IMR-90 (cell line): ENCODE results near the gene HSD3B1. TPM values are rescaled to one million over a fixed set of nuclear protein-coding genes. Genes with fewer than 3 reads are reported as not detected.

Experiments used
- ATAC-seq: fragments of 200-7000 bp; cut with Tn5 transposase; 2 replicates; pipeline ENCODE4 v1.9.1; 2020; ENCODE audit warnings: low read depth, mild to moderate bottlenecking, moderate library complexity
- BruUV-seq: library from RNA; stranded (reverse); fragments of 400-500 nt; replicated peaks from 2 replicates; lab custom pipeline; 2021; lab: Mats Ljungman, UMichigan
- CTCF ChIA-PET: fragments of 300-600 bp; formaldehyde crosslinking; extraction: SDS; loops from one replicate; lab custom pipeline; 2021; ENCODE audit warnings: antibody characterized with exemption; lab: Yijun Ruan, JAX
- POLR2A ChIA-PET: fragments of 300-600 bp; sonication (Branson Sonifier 250); formaldehyde crosslinking; loops from one replicate; lab custom pipeline; 2022; ENCODE audit warnings: antibody characterized with exemption; ENCODE audit not compliant: unreplicated experiment; lab: Charles Lee
- DNase-seq: peaks from one replicate; pipeline ENCODE4 v3.0.0; 2013
- H2AFZ ChIP-seq: replicated peaks from 2 replicates; pipeline ENCODE3; 2013; ENCODE audit warnings: low read length, mild to moderate bottlenecking; ENCODE audit not compliant: poor library complexity
- H2AK5ac ChIP-seq: 2 replicates; pipeline ENCODE4 v1.6.1; 2013; ENCODE audit warnings: low read depth, low read length, inconsistent platforms
- H2AK9ac ChIP-seq: replicated peaks from 2 replicates; pipeline ENCODE3; 2013; ENCODE audit warnings: mild to moderate bottlenecking, low read depth, low read length, moderate library complexity; ENCODE audit not compliant: poor library complexity
- H2BK120ac ChIP-seq: 2 replicates; pipeline ENCODE4 v1.6.1; 2013; ENCODE audit warnings: low read depth, low read length, inconsistent platforms
- H2BK15ac ChIP-seq: 3 replicates; pipeline ENCODE4 v1.6.1; 2013; ENCODE audit warnings: low read depth, low read length, inconsistent platforms
- H2BK20ac ChIP-seq: 2 replicates; pipeline ENCODE4 v1.6.1; 2013; ENCODE audit warnings: low read depth, mild to moderate bottlenecking, inconsistent platforms, low read length, moderate library complexity
- H2BK5ac ChIP-seq: 2 replicates; pipeline ENCODE4 v1.6.1; 2013; ENCODE audit warnings: mild to moderate bottlenecking, low read depth, low read length, inconsistent platforms; ENCODE audit not compliant: poor library complexity, severe bottlenecking
- H3K14ac ChIP-seq: replicated peaks from 2 replicates; pipeline ENCODE4 v1.6.1; 2013; ENCODE audit warnings: low read depth, low read length, inconsistent platforms
- H3K18ac ChIP-seq: 2 replicates; pipeline ENCODE4 v1.6.1; 2013; ENCODE audit warnings: low read depth, low read length, control low read depth
- H3K23ac ChIP-seq: 2 replicates; pipeline ENCODE4 v1.6.1; 2013; ENCODE audit warnings: low read depth, low read length, inconsistent platforms
- H3K27ac ChIP-seq: 2 replicates; pipeline ENCODE4 v1.5.1; 2013; ENCODE audit warnings: mild to moderate bottlenecking, control low read depth, low read length; ENCODE audit not compliant: insufficient read depth
- H3K27me3 ChIP-seq: 2 replicates; pipeline ENCODE4 v1.6.1; 2013; ENCODE audit warnings: low read length; ENCODE audit not compliant: control insufficient read depth, insufficient read depth
- H3K36me3 ChIP-seq: 2 replicates; pipeline ENCODE4 v1.6.1; 2013; ENCODE audit warnings: low read length, mixed read lengths; ENCODE audit not compliant: control insufficient read depth, insufficient read depth
- H3K4ac ChIP-seq: 2 replicates; pipeline ENCODE4 v1.6.1; 2013; ENCODE audit warnings: low read depth, low read length, inconsistent platforms
- H3K4me1 ChIP-seq: 2 replicates; pipeline ENCODE4 v1.6.1; 2013; ENCODE audit warnings: low read length, mixed read lengths; ENCODE audit not compliant: control insufficient read depth, insufficient read depth
- H3K4me2 ChIP-seq: 2 replicates; pipeline ENCODE4 v1.6.1; 2013; ENCODE audit warnings: low read depth, mild to moderate bottlenecking, control low read depth, low read length, moderate library complexity
- H3K4me3 ChIP-seq: 2 replicates; pipeline ENCODE4 v1.5.1; 2013; ENCODE audit warnings: low read depth, mild to moderate bottlenecking, control low read depth, low read length, moderate library complexity; ENCODE audit not compliant: insufficient read depth
- H3K56ac ChIP-seq: 2 replicates; pipeline ENCODE4 v1.6.1; 2013; ENCODE audit warnings: low read length, inconsistent platforms; ENCODE audit not compliant: insufficient read depth; ENCODE audit errors: extremely low read depth
- H3K79me1 ChIP-seq, 2 experiments: 2 replicates each; pipeline ENCODE4 v1.6.1; 2013; ENCODE audit warnings: low read length in 2 of 2, inconsistent platforms in 1 of 2, low read depth in 1 of 2
- H3K9ac ChIP-seq: 2 replicates; pipeline ENCODE4 v1.6.1; 2013; ENCODE audit warnings: low read depth, low read length, control low read depth
- H3K9me1 ChIP-seq: 2 replicates; pipeline ENCODE4 v1.6.1; 2013; ENCODE audit warnings: low read length, inconsistent platforms; ENCODE audit not compliant: insufficient read depth
- H3K9me3 ChIP-seq: 2 replicates; pipeline ENCODE4 v1.6.1; 2013; ENCODE audit warnings: low read length; ENCODE audit not compliant: control insufficient read depth, insufficient read depth
- H4K20me1 ChIP-seq: 2 replicates; pipeline ENCODE4 v1.6.1; 2013; ENCODE audit warnings: low read length, inconsistent platforms; ENCODE audit not compliant: insufficient read depth
- H4K5ac ChIP-seq: 2 replicates; pipeline ENCODE4 v1.6.1; 2013; ENCODE audit warnings: mild to moderate bottlenecking, low read depth, low read length, control low read depth
- H4K8ac ChIP-seq, 2 experiments: 2 replicates each; pipeline ENCODE4 v1.6.1; 2013; ENCODE audit warnings: low read depth in 2 of 2, low read length in 2 of 2, control low read depth in 1 of 2, inconsistent platforms in 1 of 2
- H4K91ac ChIP-seq: 2 replicates; pipeline ENCODE4 v1.6.1; 2013; ENCODE audit warnings: low read depth, low read length, inconsistent platforms; ENCODE audit not compliant: insufficient read depth
- BHLHE40 ChIP-seq: fragments of 150-350 bp; IDR thresholded peaks from 2 replicates; pipeline ENCODE4 v1.6.1; 2016; ENCODE audit warnings: mild to moderate bottlenecking, low read depth, low read length
- CHD1 ChIP-seq: IDR thresholded peaks from 2 replicates; pipeline ENCODE4 v1.6.1; 2012; ENCODE audit warnings: low read depth, low read length, improper control_type of control experiment
- FOS ChIP-seq: fragments of 150-350 bp; IDR thresholded peaks from 2 replicates; pipeline ENCODE4 v1.6.1; 2016; ENCODE audit warnings: low read depth, low read length
- MAFK ChIP-seq: IDR thresholded peaks from 2 replicates; pipeline ENCODE4 v1.6.1; 2012; ENCODE audit warnings: low read depth, low read length, improper control_type of control experiment
- MAZ ChIP-seq: IDR thresholded peaks from 2 replicates; pipeline ENCODE4 v1.6.1; 2012; ENCODE audit warnings: low read depth, mild to moderate bottlenecking, low read length, improper control_type of control experiment, moderate library complexity, borderline replicate concordance
- MXI1 ChIP-seq: IDR thresholded peaks from 2 replicates; pipeline ENCODE4 v1.6.1; 2012; ENCODE audit warnings: low read depth, mild to moderate bottlenecking, low read length, moderate library complexity, borderline replicate concordance
- NFE2L2 ChIP-seq: fragments of 150-350 bp; IDR thresholded peaks from 2 replicates; pipeline ENCODE4 v1.6.1; 2016; ENCODE audit warnings: low read depth, mild to moderate bottlenecking, low read length
- POLR2A ChIP-seq: IDR thresholded peaks from 2 replicates; pipeline ENCODE4 v1.6.1; 2012; ENCODE audit warnings: mild to moderate bottlenecking, low read depth, low read length
- RAD21 ChIP-seq: IDR thresholded peaks from 2 replicates; pipeline ENCODE4 v1.6.1; 2012; ENCODE audit warnings: low read length, improper control_type of control experiment
- RCOR1 ChIP-seq: IDR thresholded peaks from 2 replicates; pipeline ENCODE4 v1.6.1; 2012; ENCODE audit warnings: mild to moderate bottlenecking, low read length, improper control_type of control experiment; ENCODE audit not compliant: insufficient replicate concordance
- SMC3 ChIP-seq: fragments of 150-350 bp; IDR thresholded peaks from 2 replicates; pipeline ENCODE4 v1.6.1; 2016; ENCODE audit warnings: low read depth, mild to moderate bottlenecking, antibody characterized with exemption, low read length, moderate library complexity
- WGBS, 2 experiments: methylation state at CpG; one replicate each; pipeline versions ENCODE4 v1.1.5 to v1.1.7; 2013; ENCODE audit warnings: missing lambda C conversion rate in 2 of 2; ENCODE audit not compliant: insufficient read length in 1 of 2; ENCODE audit errors: extremely low coverage in 2 of 2; 5-methylcytosine and 5-hydroxymethylcytosine counted together
- dilution Hi-C: fragments of 300-500 bp; cut with HindIII; formaldehyde crosslinking; loops from one replicate; pipeline ENCODE4 v1.14.3; 2018; ENCODE audit warnings: low sequenced_read_pairs; ENCODE audit not compliant: unreplicated experiment
- in situ Hi-C: fragments of 300-500 bp; cut with MboI; formaldehyde crosslinking; loops from 3 replicates; pipeline ENCODE4 v1.14.3; 2019; ENCODE audit warnings: low sequenced_read_pairs, inconsistent platforms, mixed read lengths
- intact Hi-C: fragments of 100-400 bp; cut with micrococcal nuclease; formaldehyde crosslinking; loops from 2 replicates; pipeline ENCODE4 v1.10.0; 2022
- polyA plus RNA-seq, 3 experiments: library from polyadenylated mRNA; depleted of rRNA; stranded (reverse); fragments of >200 nt; gene quantifications; 2 replicates each; pipeline ENCODE4 v1.2.3, GENCODE V29; 2012; ENCODE audit warnings: low replicate concordance in 1 of 3
- total RNA-seq: library from RNA; depleted of rRNA; stranded (reverse); fragments of >200 nt; gene quantifications from 2 replicates; pipeline ENCODE4 v1.2.3, GENCODE V29; 2012
- TF ChIP-seq, protein P1 (sequence below): fragments of 150-350 bp; IDR thresholded peaks from 2 replicates; pipeline ENCODE4 v1.6.1; 2016; ENCODE audit warnings: low read depth, mild to moderate bottlenecking, low read length, moderate library complexity, borderline replicate concordance
- TF ChIP-seq, protein P2 (sequence below): conservative IDR thresholded peaks from 2 replicates; pipeline ENCODE4 v1.5.1; 2012; ENCODE audit warnings: mild to moderate bottlenecking, low read depth, low read length, improper control_type of control experiment
- TF ChIP-seq, protein P3 (sequence below): fragments of 150-350 bp; IDR thresholded peaks from 2 replicates; pipeline ENCODE4 v1.6.1; 2017; ENCODE audit warnings: mild to moderate bottlenecking, antibody characterized with exemption, low read length, low read depth

HSD3B1 gene
- total and polyA plus RNA-seq, 2 of the 4 experiments (the other 2 are of a cell fraction) = not detected

DNA sequence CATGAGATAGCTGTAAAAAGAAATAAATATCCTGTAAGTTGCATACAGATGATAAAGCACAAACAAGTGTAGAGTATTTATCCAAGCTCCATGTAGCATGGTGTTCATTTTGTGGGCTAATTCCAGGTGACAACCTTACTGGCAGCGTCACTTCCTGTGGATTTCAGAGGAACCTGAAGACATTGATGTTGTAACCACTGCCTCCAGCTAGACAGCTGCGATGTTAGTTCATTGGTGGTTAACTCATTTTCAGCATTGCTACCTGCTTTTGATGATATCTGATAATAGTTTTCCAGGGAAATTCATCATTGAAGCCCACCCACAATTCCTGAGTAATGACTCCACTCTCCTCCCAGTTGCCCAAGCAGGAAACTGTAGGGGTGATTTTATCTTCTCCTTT lies 3.0 kb downstream of the HSD3B1 start:
- no peaks in the 10 kb centered on the region for H3K4me1 ChIP-seq
- H2AK9ac ChIP-seq = no peak overlapping the region
- no peak overlapping the region for H2BK20ac ChIP-seq
- CTCF ChIA-PET = no interaction called here
- no peak overlapping the region for H2AFZ ChIP-seq
- no peaks in the 10 kb centered on the region for H3K27me3 ChIP-seq
- no CpG with 5 or more reads among the region's 2 CpGs for WGBS, 2 experiments
- no peak overlapping the region for H3K18ac ChIP-seq
- TF ChIP-seq SMC3 = no peak
- TF ChIP-seq, protein P1, sequence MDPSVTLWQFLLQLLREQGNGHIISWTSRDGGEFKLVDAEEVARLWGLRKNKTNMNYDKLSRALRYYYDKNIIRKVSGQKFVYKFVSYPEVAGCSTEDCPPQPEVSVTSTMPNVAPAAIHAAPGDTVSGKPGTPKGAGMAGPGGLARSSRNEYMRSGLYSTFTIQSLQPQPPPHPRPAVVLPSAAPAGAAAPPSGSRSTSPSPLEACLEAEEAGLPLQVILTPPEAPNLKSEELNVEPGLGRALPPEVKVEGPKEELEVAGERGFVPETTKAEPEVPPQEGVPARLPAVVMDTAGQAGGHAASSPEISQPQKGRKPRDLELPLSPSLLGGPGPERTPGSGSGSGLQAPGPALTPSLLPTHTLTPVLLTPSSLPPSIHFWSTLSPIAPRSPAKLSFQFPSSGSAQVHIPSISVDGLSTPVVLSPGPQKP = no peak
- TF ChIP-seq, protein P2, sequence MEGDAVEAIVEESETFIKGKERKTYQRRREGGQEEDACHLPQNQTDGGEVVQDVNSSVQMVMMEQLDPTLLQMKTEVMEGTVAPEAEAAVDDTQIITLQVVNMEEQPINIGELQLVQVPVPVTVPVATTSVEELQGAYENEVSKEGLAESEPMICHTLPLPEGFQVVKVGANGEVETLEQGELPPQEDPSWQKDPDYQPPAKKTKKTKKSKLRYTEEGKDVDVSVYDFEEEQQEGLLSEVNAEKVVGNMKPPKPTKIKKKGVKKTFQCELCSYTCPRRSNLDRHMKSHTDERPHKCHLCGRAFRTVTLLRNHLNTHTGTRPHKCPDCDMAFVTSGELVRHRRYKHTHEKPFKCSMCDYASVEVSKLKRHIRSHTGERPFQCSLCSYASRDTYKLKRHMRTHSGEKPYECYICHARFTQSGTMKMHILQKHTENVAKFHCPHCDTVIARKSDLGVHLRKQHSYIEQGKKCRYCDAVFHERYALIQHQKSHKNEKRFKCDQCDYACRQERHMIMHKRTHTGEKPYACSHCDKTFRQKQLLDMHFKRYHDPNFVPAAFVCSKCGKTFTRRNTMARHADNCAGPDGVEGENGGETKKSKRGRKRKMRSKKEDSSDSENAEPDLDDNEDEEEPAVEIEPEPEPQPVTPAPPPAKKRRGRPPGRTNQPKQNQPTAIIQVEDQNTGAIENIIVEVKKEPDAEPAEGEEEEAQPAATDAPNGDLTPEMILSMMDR = no peak
- TF ChIP-seq RCOR1 = no peak
- no peak for TF ChIP-seq MXI1
- TF ChIP-seq, protein P3, sequence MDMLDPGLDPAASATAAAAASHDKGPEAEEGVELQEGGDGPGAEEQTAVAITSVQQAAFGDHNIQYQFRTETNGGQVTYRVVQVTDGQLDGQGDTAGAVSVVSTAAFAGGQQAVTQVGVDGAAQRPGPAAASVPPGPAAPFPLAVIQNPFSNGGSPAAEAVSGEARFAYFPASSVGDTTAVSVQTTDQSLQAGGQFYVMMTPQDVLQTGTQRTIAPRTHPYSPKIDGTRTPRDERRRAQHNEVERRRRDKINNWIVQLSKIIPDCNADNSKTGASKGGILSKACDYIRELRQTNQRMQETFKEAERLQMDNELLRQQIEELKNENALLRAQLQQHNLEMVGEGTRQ = no peak
- no peak for TF ChIP-seq CHD1
- TF ChIP-seq MAFK = no peak
- no peak for TF ChIP-seq FOS
- TF ChIP-seq RAD21 = no peak
- no peak for TF ChIP-seq MAZ
- TF ChIP-seq NFE2L2 = no peak
- TF ChIP-seq BHLHE40 = no peak
- no peak for TF ChIP-seq POLR2A
- no peak overlapping the region for H4K8ac ChIP-seq
- no peaks in the 10 kb centered on the region for H3K9me3 ChIP-seq
- H2BK15ac ChIP-seq = no peak overlapping the region
- no peaks in the 10 kb centered on the region for H3K79me1 ChIP-seq
- no peaks in the 10 kb centered on the region for H3K36me3 ChIP-seq
- H4K91ac ChIP-seq = no peak overlapping the region
- no peak overlapping the region for H2BK120ac ChIP-seq
- no peaks in the 10 kb centered on the region for H4K20me1 ChIP-seq
- no peaks in the 10 kb centered on the region for H3K9me1 ChIP-seq
- DNase-seq (no peak), ATAC-seq (no peak)
- H3K23ac ChIP-seq = no peak overlapping the region
- no peak overlapping the region for H3K9ac ChIP-seq
- no peak overlapping the region for H3K27ac ChIP-seq
- no peak overlapping the region for H3K4me3 ChIP-seq
- H3K4ac ChIP-seq = no peak overlapping the region
- no peak overlapping the region for H2BK5ac ChIP-seq
- no peak overlapping the region for H2AK5ac ChIP-seq
- dilution Hi-C loops (no loop called here), intact Hi-C loops (no loop called here), in situ Hi-C loops (no loop called here)
- no peak overlapping the region for H3K56ac ChIP-seq
- BruUV-seq = no TSS peak
- no peak overlapping the region for H4K5ac ChIP-seq
- POLR2A ChIA-PET = no interaction called here
- H3K4me2 ChIP-seq = no peak overlapping the region
- H3K14ac ChIP-seq = no peak overlapping the region
